H1 (cell line): ENCODE data around the gene ANXA9. TPM values are rescaled to one million over a fixed set of nuclear protein-coding genes. Genes with fewer than 3 reads are reported as not detected.

ENCODE experiments used
- HDAC6 ChIP-seq: IDR thresholded peaks from one replicate; pipeline ENCODE4 v1.7.1; 2012; ENCODE audit warnings: low read depth, mild to moderate bottlenecking, inconsistent platforms, low read length, moderate library complexity
- KDM5A ChIP-seq: fragments of 200-600 bp; IDR thresholded peaks from 2 replicates; pipeline ENCODE4 v1.7.1; 2012; ENCODE audit warnings: mild to moderate bottlenecking, low read length, inconsistent platforms, mixed read lengths
- NANOG ChIP-seq: IDR thresholded peaks from 2 replicates; pipeline ENCODE4 v1.6.1; 2011; ENCODE audit warnings: low read length, low read depth, mild to moderate bottlenecking, inconsistent platforms; ENCODE audit not compliant: insufficient read depth, poor library complexity, severe bottlenecking
- NRF1 ChIP-seq: IDR thresholded peaks from 2 replicates; pipeline ENCODE4 v1.6.1; 2011; ENCODE audit warnings: mild to moderate bottlenecking, low read depth, low read length, improper control_type of control experiment
- POU5F1 ChIP-seq: IDR thresholded peaks from 2 replicates; pipeline ENCODE4 v1.6.1; 2011; ENCODE audit warnings: low read depth, mild to moderate bottlenecking, low read length, moderate library complexity
- RNF2 ChIP-seq: fragments of 200-900, 300-1000 bp; sonication (generic); IDR thresholded peaks from 2 replicates; pipeline ENCODE4 v1.7.1; 2016; ENCODE audit warnings: borderline replicate concordance, low read depth, mild to moderate bottlenecking, antibody characterized with exemption, low read length; ENCODE audit not compliant: poor library complexity, severe bottlenecking; ENCODE audit errors: missing control alignments
- RXRA ChIP-seq: IDR thresholded peaks from 2 replicates; pipeline ENCODE4 v1.6.1; 2011; ENCODE audit warnings: low read depth, mild to moderate bottlenecking, low read length, moderate library complexity; ENCODE audit not compliant: insufficient read depth
- SIN3A ChIP-seq, 2 experiments: IDR thresholded peaks in 1 of 2; conservative IDR thresholded peaks in 1 of 2; 2 replicates each; pipeline ENCODE4 v1.6.1; 2011 to 2012; ENCODE audit warnings: low read length in 2 of 2, improper control_type of control experiment in 1 of 2, low read depth in 1 of 2, mild to moderate bottlenecking in 1 of 2
- SP4 ChIP-seq: IDR thresholded peaks from 2 replicates; pipeline ENCODE4 v1.6.1; 2012; ENCODE audit warnings: low read length, inconsistent platforms
- SUZ12 ChIP-seq: fragments of 200-600 bp; sonication (generic); IDR thresholded peaks from 2 replicates; pipeline ENCODE4 v1.6.1; 2012; ENCODE audit warnings: mild to moderate bottlenecking, inconsistent platforms, low read length, moderate library complexity, mixed read lengths
- TCF12 ChIP-seq: IDR thresholded peaks from 2 replicates; pipeline ENCODE4 v1.6.1; 2011; ENCODE audit warnings: low read depth, mild to moderate bottlenecking, low read length
- polyA plus RNA-seq, 7 experiments: library from polyadenylated mRNA; depleted of rRNA in 3 of 7; stranded (reverse) in 5 of 7; unstranded in 2 of 7; fragments of >200 nt in 5 of 7; fragments of 200-250 nt in 2 of 7; gene quantifications; 1 replicate in 5 of 7; 2 replicates in 1 of 7; 4 replicates in 1 of 7; pipeline versions ENCODE4 v1.2.1 to v1.2.3, GENCODE V29; 2011 to 2013; ENCODE audit warnings: missing spikeins in 2 of 7, mixed read lengths in 2 of 7
- total RNA-seq: library from RNA; stranded (reverse); fragmentation: NEBNext Ultra II Directional; extraction: Animal tissue kit (Norgen Biotek cat#: 25700); gene quantifications from 2 replicates; pipeline ENCODE4 v1.2.1, GENCODE V29; 2021
- TF ChIP-seq, protein P1 (sequence below): IDR thresholded peaks from 2 replicates; pipeline ENCODE4 v1.6.1; 2011; ENCODE audit warnings: low read length, improper control_type of control experiment

The ANXA9 gene
- total and polyA plus RNA-seq, 2 of the 8 experiments (the other 6 are each of a cell fraction or from before 2014, with no cell fraction given): 1.8 to 3.5 TPM

- TF ChIP-seq SUZ12: no peak
- no peak for TF ChIP-seq TCF12
- TF ChIP-seq NRF1: no peak
- no peak for TF ChIP-seq RXRA
- no peak for TF ChIP-seq SP4
- TF ChIP-seq KDM5A: no peak
- TF ChIP-seq POU5F1: no peak
- TF ChIP-seq RNF2: no peak
- TF ChIP-seq, protein P1, sequence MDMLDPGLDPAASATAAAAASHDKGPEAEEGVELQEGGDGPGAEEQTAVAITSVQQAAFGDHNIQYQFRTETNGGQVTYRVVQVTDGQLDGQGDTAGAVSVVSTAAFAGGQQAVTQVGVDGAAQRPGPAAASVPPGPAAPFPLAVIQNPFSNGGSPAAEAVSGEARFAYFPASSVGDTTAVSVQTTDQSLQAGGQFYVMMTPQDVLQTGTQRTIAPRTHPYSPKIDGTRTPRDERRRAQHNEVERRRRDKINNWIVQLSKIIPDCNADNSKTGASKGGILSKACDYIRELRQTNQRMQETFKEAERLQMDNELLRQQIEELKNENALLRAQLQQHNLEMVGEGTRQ: no peak
- no peak for TF ChIP-seq HDAC6
- no peak; a peak in 1 of 4 replicates for TF ChIP-seq SIN3A (conservative IDR thresholded peaks at IDR 0.05 in 1 of 2, IDR thresholded peaks at IDR 0.05 in 1 of 2; ENCODE audit: low read depth in 1 of 2, low read length in 2 of 2)
- no peak for TF ChIP-seq NANOG
Measured at GRCh38 chr1:151024540-151025146, 42.6 kb downstream of the ANXA9 start (continued).
